Left lung (tissue), 10 donors: ENCODE data around the gene CMTM3. TPM values are rescaled to one million over a fixed set of nuclear protein-coding genes. Genes with fewer than 3 reads are reported as not detected.
"Not testable (repeated sequence)": the region's sequence is repeated elsewhere in the genome, so short reads cannot be mapped to it uniquely, and the experiment has no call there.

ENCODE experiments used
- ATAC-seq: fragments of 200-7000 bp; cut with Tn5 transposase; one replicate; pipeline ENCODE4 v1.9.1; 2020; ENCODE audit warnings: moderate library complexity
- DNase-seq, 4 donors: peaks; one replicate each; pipeline ENCODE4 v3.0.0-alpha.2; 2013 to 2020
- H3K27ac ChIP-seq, 2 donors: fragments of 200-600 bp; sonication (generic) in 1 of 2; one replicate each; pipeline versions ENCODE4 v1.5.0 to v1.8.0; 2020 to 2021
- H3K27me3 ChIP-seq, 2 donors: fragments of 200-600 bp; sonication (generic) in 1 of 2; one replicate each; pipeline versions ENCODE4 v1.5.0 to v1.8.0; 2020 to 2021
- H3K36me3 ChIP-seq, 2 donors: fragments of 200-600 bp; sonication (generic) in 1 of 2; one replicate each; pipeline versions ENCODE4 v1.5.0 to v1.8.0; 2020 to 2021
- H3K4me1 ChIP-seq, 2 donors: fragments of 200-600 bp; one replicate each; pipeline ENCODE4 v1.8.0; 2021
- H3K4me3 ChIP-seq, 2 donors: fragments of 200-600 bp; sonication (generic) in 1 of 2; one replicate each; pipeline versions ENCODE4 v1.5.0 to v1.8.0; 2020 to 2021; ENCODE audit warnings: mild to moderate bottlenecking in 1 of 2
- H3K9me3 ChIP-seq, 2 donors: fragments of 200-600 bp; sonication (generic) in 1 of 2; one replicate each; pipeline versions ENCODE4 v1.5.0 to v1.8.0; 2020 to 2021
- intact Hi-C, 2 donors: fragments of 100-400 bp; cut with DNase I; formaldehyde crosslinking; loops; one replicate each; pipeline versions ENCODE4 v1.11.2 to v1.14.2; 2022
- polyA plus RNA-seq, 6 donors: library from polyadenylated mRNA; unstranded; fragments of 120-200 nt; gene quantifications; one replicate each; pipeline ENCODE4 v1.2.1, GENCODE V29; 2013; ENCODE audit not compliant: insufficient read length in 6 of 6
- total RNA-seq, 2 donors: library from RNA; stranded (reverse); fragmentation: NEBNext Ultra II Directional; extraction: Animal tissue kit (Norgen Biotek cat#: 25700); gene quantifications; one replicate each; pipeline ENCODE4 v1.2.1, GENCODE V29; 2021
- TF ChIP-seq, protein P1 (sequence below), 2 donors: fragments of 200-600 bp; sonication (generic) in 1 of 2; IDR thresholded peaks; one replicate each; pipeline versions ENCODE4 v1.5.0 to v1.8.0; 2021; ENCODE audit warnings: antibody characterized with exemption in 2 of 2
- donor health status: DM: no; HTN: yes; CAD: no.
- donor health status: DM: no; HTN: no; CAD: no.

CMTM3 gene
- total and polyA plus RNA-seq, 8 donors: 42.6 to 102 (median 82.9) TPM

- H3K4me1 ChIP-seq: peaks cover 0 to 44% of the 10 kb centered on the region in 2 donors
- ATAC-seq (no peak), DNase-seq (no peak)
- H3K27ac ChIP-seq: no peak overlapping the region
- no peaks in the 10 kb centered on the region for H3K36me3 ChIP-seq
- H3K4me3 ChIP-seq: no peak overlapping the region
- no peaks in the 10 kb centered on the region for H3K27me3 ChIP-seq
- H3K9me3 ChIP-seq: no peaks in the 10 kb centered on the region
- TF ChIP-seq, protein P1, sequence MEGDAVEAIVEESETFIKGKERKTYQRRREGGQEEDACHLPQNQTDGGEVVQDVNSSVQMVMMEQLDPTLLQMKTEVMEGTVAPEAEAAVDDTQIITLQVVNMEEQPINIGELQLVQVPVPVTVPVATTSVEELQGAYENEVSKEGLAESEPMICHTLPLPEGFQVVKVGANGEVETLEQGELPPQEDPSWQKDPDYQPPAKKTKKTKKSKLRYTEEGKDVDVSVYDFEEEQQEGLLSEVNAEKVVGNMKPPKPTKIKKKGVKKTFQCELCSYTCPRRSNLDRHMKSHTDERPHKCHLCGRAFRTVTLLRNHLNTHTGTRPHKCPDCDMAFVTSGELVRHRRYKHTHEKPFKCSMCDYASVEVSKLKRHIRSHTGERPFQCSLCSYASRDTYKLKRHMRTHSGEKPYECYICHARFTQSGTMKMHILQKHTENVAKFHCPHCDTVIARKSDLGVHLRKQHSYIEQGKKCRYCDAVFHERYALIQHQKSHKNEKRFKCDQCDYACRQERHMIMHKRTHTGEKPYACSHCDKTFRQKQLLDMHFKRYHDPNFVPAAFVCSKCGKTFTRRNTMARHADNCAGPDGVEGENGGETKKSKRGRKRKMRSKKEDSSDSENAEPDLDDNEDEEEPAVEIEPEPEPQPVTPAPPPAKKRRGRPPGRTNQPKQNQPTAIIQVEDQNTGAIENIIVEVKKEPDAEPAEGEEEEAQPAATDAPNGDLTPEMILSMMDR (IDR thresholded peaks at IDR 0.05): no peak
- intact Hi-C loops: no loop called here
These were observed 14.2 kb upstream of the CMTM3 start for GRCh38 chr16:66590322-66590721.

DNA sequence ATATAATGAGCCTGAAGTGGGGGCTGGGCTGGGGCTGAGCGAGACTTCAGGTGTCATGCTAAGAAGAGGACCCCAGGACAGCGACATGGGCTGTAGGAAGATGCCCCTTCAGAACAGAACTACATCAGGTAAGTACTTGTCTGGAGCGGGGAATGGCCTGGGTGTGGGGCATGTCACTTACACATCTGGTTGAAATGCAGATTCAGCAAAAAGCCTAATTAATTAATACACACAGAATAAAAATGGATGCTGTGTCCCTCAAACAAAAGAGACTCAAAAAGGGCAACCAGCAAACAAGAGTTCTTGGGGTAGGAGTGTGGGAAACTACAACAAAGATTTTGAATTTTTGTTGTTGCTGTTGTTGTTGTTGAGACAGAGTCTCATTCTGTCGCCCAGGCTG, 13.5 kb upstream of the CMTM3 start:
- Histone ChIP-seq H3K36me3 (no peaks in the 10 kb centered on the region), H3K27ac (no peak overlapping the region), H3K9me3 (no peaks in the 10 kb centered on the region), H3K27me3 (no peaks in the 10 kb centered on the region), H3K4me1 (peaks cover 0 to 37% of the 10 kb centered on the region in 2 donors), H3K4me3 (no peak overlapping the region)
- ATAC-seq (no peak), DNase-seq (no peak)
- intact Hi-C loops: no loop called here
- TF ChIP-seq, protein P1 (IDR thresholded peaks at IDR 0.05): no peak

- no peaks in the 10 kb centered on the region for H3K36me3 ChIP-seq
- intact Hi-C loops: no loop called here
- no peak for ATAC-seq
- no peaks in the 10 kb centered on the region for H3K27me3 ChIP-seq
- TF ChIP-seq, protein P1 (IDR thresholded peaks at IDR 0.05): no peak
- H3K9me3 ChIP-seq: no peaks in the 10 kb centered on the region
- DNase-seq: no peak
- H3K27ac ChIP-seq: no peak overlapping the region
- H3K4me1 ChIP-seq: peaks cover 0 to 25% of the 10 kb centered on the region in 2 donors
- no peak overlapping the region for H3K4me3 ChIP-seq
These were observed 12.3 kb upstream of the CMTM3 start for GRCh38 chr16:66592241-66592640.

DNA sequence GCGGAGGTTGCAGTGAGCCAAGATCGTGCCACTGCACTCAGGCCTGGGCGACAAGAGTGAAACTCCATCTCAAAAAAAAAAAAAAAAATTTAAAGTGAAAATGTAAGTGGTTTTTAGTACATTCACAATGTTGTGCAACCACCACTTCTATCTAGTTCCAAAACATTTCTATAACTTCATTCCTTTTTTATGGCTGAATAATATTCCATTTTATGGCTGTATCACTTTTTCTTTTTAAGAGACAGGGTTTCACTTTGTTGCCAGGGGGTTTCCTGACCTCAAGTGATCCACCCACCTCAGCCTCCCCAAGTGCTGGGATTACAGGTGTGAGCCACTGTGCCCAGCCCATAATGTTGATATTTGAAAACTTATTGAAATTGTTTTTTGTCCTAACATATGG, 11.7 kb upstream of the CMTM3 start:
- no peak overlapping the region for H3K27ac ChIP-seq
- ATAC-seq (no peak), DNase-seq (no peak)
- no peak overlapping the region for H3K4me3 ChIP-seq
- peaks cover 0 to 19% of the 10 kb centered on the region in 2 donors for H3K4me1 ChIP-seq
- TF ChIP-seq, protein P1 (IDR thresholded peaks at IDR 0.05): no peak
- intact Hi-C loops: no loop called here
- H3K9me3 ChIP-seq: no peaks in the 10 kb centered on the region
- H3K36me3 ChIP-seq: no peaks in the 10 kb centered on the region
- H3K27me3 ChIP-seq: no peaks in the 10 kb centered on the region

DNA sequence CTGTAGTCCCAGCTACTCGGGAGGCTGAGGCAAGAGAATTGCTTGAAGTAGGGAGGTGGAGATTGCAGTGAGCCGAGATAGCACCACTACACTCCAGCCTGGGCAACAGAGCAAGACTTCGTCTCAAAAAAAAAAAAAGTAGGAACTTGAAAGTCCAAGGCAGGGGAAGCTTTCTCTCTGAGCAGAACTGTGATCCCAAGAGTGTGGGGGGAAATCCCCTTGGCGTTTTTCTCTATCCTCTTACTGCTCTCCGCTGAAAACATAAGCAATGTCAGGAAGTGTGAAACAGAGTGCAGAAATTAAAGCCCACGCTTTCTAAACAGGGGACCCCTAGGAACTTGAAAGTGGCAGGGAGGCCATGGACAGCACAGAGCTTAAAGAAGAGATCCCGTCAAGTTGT, 9.8 kb upstream of the CMTM3 start:
- H3K27me3 ChIP-seq: no peaks in the 10 kb centered on the region
- TF ChIP-seq, protein P1 (IDR thresholded peaks at IDR 0.05): no peak
- H3K4me1 ChIP-seq: peaks cover 0 to 4% of the 10 kb centered on the region in 2 donors

DNA sequence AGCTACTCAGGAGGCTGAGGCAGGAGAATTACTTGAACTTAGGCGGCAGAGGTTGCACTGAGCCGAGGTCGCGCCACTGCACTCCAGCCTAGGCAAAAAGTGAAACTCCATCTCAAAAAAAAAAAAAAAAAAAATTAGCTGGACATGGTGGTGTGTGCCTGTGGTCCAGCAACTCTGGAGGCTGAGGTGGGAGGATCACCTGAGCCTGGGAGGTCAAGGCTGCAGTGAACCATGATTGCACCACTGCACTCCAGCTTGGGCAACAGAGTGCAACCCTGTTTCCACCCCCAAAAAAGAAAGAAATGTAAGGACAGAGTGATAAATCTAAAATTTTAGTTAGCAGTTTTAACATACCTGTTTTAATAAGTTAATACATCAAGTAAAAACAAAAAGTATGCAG, 7.9 kb upstream of the CMTM3 start:
- H3K4me1 ChIP-seq, H3K4me3 ChIP-seq, ATAC-seq, H3K27me3 ChIP-seq, H3K36me3 ChIP-seq, DNase-seq, H3K27ac ChIP-seq, H3K9me3 ChIP-seq, intact Hi-C loops: not testable (repeated sequence)

More for the DNA sequence above, 9.8 kb upstream of the CMTM3 start:
- ATAC-seq: peak; percentile 18
- DNase-seq: no peak
- no peaks in the 10 kb centered on the region for H3K9me3 ChIP-seq
- H3K27ac ChIP-seq: no peak overlapping the region
- no peaks in the 10 kb centered on the region for H3K36me3 ChIP-seq
- no peak overlapping the region for H3K4me3 ChIP-seq
- intact Hi-C loops: no loop called here
